Measurements from ENCODE around the gene MSANTD2.

Gene MSANTD2

GRCh38 chr11:124800226-124800929, at the start of gene MSANTD2:
MSANTD2 (minus strand) TSS chr11:124800406; CDS start chr11:124800380, 26 bp downstream.
- peak; percentile 86 for DNase-seq

GRCh38 chr11:124846070-124846673, 46.0 kb upstream of the MSANTD2 start:
- DNase-seq, result no peak

- no peak for DNase-seq
These were observed 44.5 kb upstream of the MSANTD2 start for GRCh38 chr11:124844664-124845079.

- DNase-seq, result no peak
These were observed 43.4 kb upstream of the MSANTD2 start for GRCh38 chr11:124843616-124843910.

GRCh38 chr11:124842305-124842704, 42.1 kb upstream of the MSANTD2 start:
- DNase-seq, result no peak

- DNase-seq, result no peak
These were observed 41.6 kb upstream of the MSANTD2 start for GRCh38 chr11:124841840-124842239.

- no peak for DNase-seq
These were observed 41.0 kb upstream of the MSANTD2 start for GRCh38 chr11:124841201-124841600.

GRCh38 chr11:124840666-124841065, 40.5 kb upstream of the MSANTD2 start:
- DNase-seq, result no peak

- no peak for DNase-seq
These were observed 39.9 kb upstream of the MSANTD2 start for GRCh38 chr11:124839972-124840621.

GRCh38 chr11:124839128-124839971, 39.1 kb upstream of the MSANTD2 start:
- DNase-seq, result no peak

- DNase-seq, result no peak
These were observed 38.6 kb upstream of the MSANTD2 start for GRCh38 chr11:124838805-124839127.

GRCh38 chr11:124837491-124837856, 37.3 kb upstream of the MSANTD2 start:
- peak; percentile 39 for DNase-seq

- DNase-seq, result no peak
These were observed 35.7 kb upstream of the MSANTD2 start for GRCh38 chr11:124835918-124836317.

- no peak for DNase-seq
These were observed 34.4 kb upstream of the MSANTD2 start for GRCh38 chr11:124834526-124835180.

- no peak for DNase-seq
These were observed 32.4 kb upstream of the MSANTD2 start for GRCh38 chr11:124832571-124832970.

- DNase-seq, result no peak
These were observed 31.7 kb upstream of the MSANTD2 start for GRCh38 chr11:124831897-124832296.

- DNase-seq, result no peak
These were observed 30.5 kb upstream of the MSANTD2 start for GRCh38 chr11:124830749-124831148.

- no peak for DNase-seq
These were observed 29.8 kb upstream of the MSANTD2 start for GRCh38 chr11:124829986-124830385.

- no peak for DNase-seq
These were observed 25.7 kb upstream of the MSANTD2 start for GRCh38 chr11:124825876-124826275.

- DNase-seq, result no peak
These were observed 23.5 kb upstream of the MSANTD2 start for GRCh38 chr11:124823512-124824376.

GRCh38 chr11:124821995-124822730, 22.0 kb upstream of the MSANTD2 start:
- no peak for DNase-seq

All from activated CD4-positive, alpha-beta T cell treated with anti-CD3 and anti-CD28 coated beads, Interleukin-2, Interleukin-6, amounts not matched to agents 100 ng/mL and 50 ng/mL, durations not matched to agents 16 hours and 8 hours (primary cell).